Thyroid gland (tissue), 4 donors: ENCODE data around the gene NUMB. TPM values are rescaled to one million over a fixed set of nuclear protein-coding genes. Genes with fewer than 3 reads are reported as not detected.
A peak's percentile ranks its signal among the peaks of the same experiment; 100 is the strongest.

Experiments
- DNase-seq, 2 donors: peaks; one replicate each; pipeline ENCODE4 v3.0.0-alpha.2; 2019
- H3K27ac ChIP-seq, 3 donors: fragments of 200-600 bp; sonication (generic); 1 replicate in 2 of 3; 2 replicates in 1 of 3; pipeline ENCODE4 v1.5.1; 2016 to 2019; ENCODE audit warnings: mild to moderate bottlenecking in 1 of 3, moderate library complexity in 1 of 3
- H3K27me3 ChIP-seq: fragments of 200-600 bp; sonication (generic); one replicate; pipeline ENCODE4 v1.5.1; 2019
- H3K36me3 ChIP-seq, 2 donors: fragments of 200-600 bp; sonication (generic); one replicate each; pipeline ENCODE4 v1.5.1; 2016 to 2019
- H3K4me1 ChIP-seq, 2 donors: fragments of 200-600 bp; sonication (generic); one replicate each; pipeline ENCODE4 v1.5.1; 2017 to 2019
- H3K4me3 ChIP-seq, 3 donors: fragments of 200-600 bp; sonication (generic); replicated peaks in 1 of 3; 1 replicate in 2 of 3; 2 replicates in 1 of 3; pipeline ENCODE4 v1.5.1; 2016; ENCODE audit warnings: mild to moderate bottlenecking in 1 of 3
- H3K9me3 ChIP-seq: fragments of 200-600 bp; sonication (generic); one replicate; pipeline ENCODE4 v1.5.1; 2017
- POLR2A ChIP-seq, 2 donors: fragments of 450-650 bp; IDR thresholded peaks; one replicate each; pipeline ENCODE4 v1.6.1; 2017; ENCODE audit warnings: antibody characterized with exemption in 2 of 2, mild to moderate bottlenecking in 2 of 2, moderate library complexity in 1 of 2
- WGBS, 2 donors: methylation state at CpG; one replicate each; pipeline ENCODE4 v1.1.5; 2017; 5-methylcytosine and 5-hydroxymethylcytosine counted together
- intact Hi-C: fragments of 100-400 bp; cut with DNase I; formaldehyde crosslinking; loops from one replicate; pipeline ENCODE4 v1.15.1; 2023
- total RNA-seq, 4 donors: library from RNA; depleted of rRNA; stranded (reverse); fragments of >200 nt; gene quantifications; one replicate each; pipeline ENCODE4 v1.2.3, GENCODE V29; 2016
- TF ChIP-seq, protein P1 (sequence below), 6 experiments: fragments of 200-600 bp in 3 of 6; fragments of 450-650 bp in 3 of 6; sonication (generic) in 3 of 6; IDR thresholded peaks; one replicate each; pipeline ENCODE4 v1.5.1; 2016 to 2019; ENCODE audit warnings: antibody characterized with exemption in 6 of 6, mild to moderate bottlenecking in 2 of 6, inconsistent platforms in 1 of 6, moderate library complexity in 1 of 6

Gene NUMB
- total RNA-seq, 4 donors from 2014 or later, result 67.1 to 101 (median 86.7) TPM

GRCh38 chr14:73293782-73294781, 164.3 kb downstream of the NUMB start:
- H3K27me3 ChIP-seq, result no peaks in the 10 kb centered on the region
- no peak for DNase-seq
- 94 to 97% methylated on average over 12 of the region's 12 CpGs for WGBS, 2 donors
- TF ChIP-seq POLR2A (IDR thresholded peaks at IDR 0.05), result no peak
- TF ChIP-seq, protein P1, sequence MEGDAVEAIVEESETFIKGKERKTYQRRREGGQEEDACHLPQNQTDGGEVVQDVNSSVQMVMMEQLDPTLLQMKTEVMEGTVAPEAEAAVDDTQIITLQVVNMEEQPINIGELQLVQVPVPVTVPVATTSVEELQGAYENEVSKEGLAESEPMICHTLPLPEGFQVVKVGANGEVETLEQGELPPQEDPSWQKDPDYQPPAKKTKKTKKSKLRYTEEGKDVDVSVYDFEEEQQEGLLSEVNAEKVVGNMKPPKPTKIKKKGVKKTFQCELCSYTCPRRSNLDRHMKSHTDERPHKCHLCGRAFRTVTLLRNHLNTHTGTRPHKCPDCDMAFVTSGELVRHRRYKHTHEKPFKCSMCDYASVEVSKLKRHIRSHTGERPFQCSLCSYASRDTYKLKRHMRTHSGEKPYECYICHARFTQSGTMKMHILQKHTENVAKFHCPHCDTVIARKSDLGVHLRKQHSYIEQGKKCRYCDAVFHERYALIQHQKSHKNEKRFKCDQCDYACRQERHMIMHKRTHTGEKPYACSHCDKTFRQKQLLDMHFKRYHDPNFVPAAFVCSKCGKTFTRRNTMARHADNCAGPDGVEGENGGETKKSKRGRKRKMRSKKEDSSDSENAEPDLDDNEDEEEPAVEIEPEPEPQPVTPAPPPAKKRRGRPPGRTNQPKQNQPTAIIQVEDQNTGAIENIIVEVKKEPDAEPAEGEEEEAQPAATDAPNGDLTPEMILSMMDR (IDR thresholded peaks at IDR 0.05), result no peak
- no peak overlapping the region for H3K27ac ChIP-seq
- H3K9me3 ChIP-seq, result no peaks in the 10 kb centered on the region
- H3K36me3 ChIP-seq, result peaks cover 0 to 6% of the 10 kb centered on the region in 2 donors
- intact Hi-C loops, result no loop called here
- no peak overlapping the region for H3K4me3 ChIP-seq
- no peaks in the 10 kb centered on the region for H3K4me1 ChIP-seq

GRCh38 chr14:73290279-73290678, 168.1 kb downstream of the NUMB start:
- intact Hi-C loops, result no loop called here
- Histone ChIP-seq H3K4me1 (peaks cover 0 to 10% of the 10 kb centered on the region in 2 donors), H3K4me3 (no peak overlapping the region), H3K27me3 (no peaks in the 10 kb centered on the region), H3K27ac (no peak overlapping the region), H3K36me3 (peaks cover 2 to 17% of the 10 kb centered on the region in 2 donors), H3K9me3 (no peaks in the 10 kb centered on the region)
- 83 to 89% methylated on average over 4 of the region's 4 CpGs for WGBS, 2 donors
- TF ChIP-seq, protein P1 (IDR thresholded peaks at IDR 0.05), result no peak
- TF ChIP-seq POLR2A (IDR thresholded peaks at IDR 0.05), result no peak
- no peak for DNase-seq

DNA sequence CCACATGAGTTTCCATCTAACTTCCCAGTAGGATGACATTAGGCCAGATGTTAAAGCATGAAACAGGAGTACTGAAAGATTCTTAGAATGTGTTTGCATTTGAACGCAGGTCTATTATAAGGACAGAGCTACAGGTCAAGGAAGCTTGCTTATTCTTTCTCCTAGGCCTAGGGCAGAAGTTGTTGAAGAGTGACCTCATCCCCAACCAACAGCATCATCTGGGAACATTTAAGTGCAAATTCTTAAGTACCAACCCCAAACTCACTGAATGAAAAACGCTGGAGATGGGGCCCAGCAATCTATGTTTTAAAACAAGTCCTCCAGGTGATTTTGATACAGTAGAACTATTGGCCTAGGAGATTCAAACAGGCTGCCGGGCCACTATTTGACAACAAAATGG, 168.6 kb downstream of the NUMB start:
- peaks cover 7 to 22% of the 10 kb centered on the region in 2 donors for H3K36me3 ChIP-seq
- no peak overlapping the region for H3K4me3 ChIP-seq
- 68% methylated on average over 3 of the region's 3 CpGs for WGBS, 2 donors
- H3K27me3 ChIP-seq, result no peaks in the 10 kb centered on the region
- H3K4me1 ChIP-seq, result peaks cover 0 to 10% of the 10 kb centered on the region in 2 donors
- intact Hi-C loops, result no loop called here
- TF ChIP-seq, protein P1 (IDR thresholded peaks at IDR 0.05), result no peak
- TF ChIP-seq POLR2A (IDR thresholded peaks at IDR 0.05), result no peak
- no peak for DNase-seq
- H3K9me3 ChIP-seq, result no peaks in the 10 kb centered on the region
- no peak overlapping the region for H3K27ac ChIP-seq

- no peak for DNase-seq
- Histone ChIP-seq H3K4me3 (no peak overlapping the region), H3K27ac (peak overlapping the region in 1 of 3 donors; percentile 7), H3K27me3 (no peaks in the 10 kb centered on the region), H3K9me3 (no peaks in the 10 kb centered on the region), H3K36me3 (peaks cover 8 to 22% of the 10 kb centered on the region in 2 donors), H3K4me1 (peaks cover 0 to 10% of the 10 kb centered on the region in 2 donors)
- intact Hi-C loops, result no loop called here
- TF ChIP-seq, protein P1 (IDR thresholded peaks at IDR 0.05), result no peak
- no peak for TF ChIP-seq POLR2A (IDR thresholded peaks at IDR 0.05)
- 80 to 85% methylated on average over 3 of the region's 3 CpGs for WGBS, 2 donors
Measured at GRCh38 chr14:73289308-73289707, 169.0 kb downstream of the NUMB start.

DNA sequence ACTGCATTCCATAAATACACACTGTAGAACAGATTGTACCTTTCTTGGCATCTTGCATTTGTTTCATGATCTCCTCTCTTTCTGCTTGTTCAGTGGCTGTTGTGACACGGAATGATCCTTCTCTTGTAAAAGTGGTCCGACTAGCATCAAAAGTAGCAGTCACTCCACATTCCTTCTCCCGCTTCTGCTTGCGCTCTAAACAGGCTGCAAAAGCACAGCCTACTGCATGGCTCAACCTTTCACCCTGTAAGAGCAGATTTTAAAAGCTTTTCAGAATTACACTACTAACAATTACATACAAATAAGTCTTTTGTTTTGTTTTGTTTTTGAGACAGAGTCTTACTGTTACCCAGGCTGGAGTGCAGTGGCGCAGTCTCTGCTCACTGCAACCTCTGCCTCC, 171.3 kb downstream of the NUMB start:
- H3K27ac ChIP-seq, result peak overlapping the region in 1 of 3 donors; percentile 38
- TF ChIP-seq POLR2A (IDR thresholded peaks at IDR 0.05), result no peak
- TF ChIP-seq, protein P1 (IDR thresholded peaks at IDR 0.05), result no peak

More for the DNA sequence above, 171.3 kb downstream of the NUMB start:
- DNase-seq, result peak; percentile 48 to 51
- H3K9me3 ChIP-seq, result no peaks in the 10 kb centered on the region
- intact Hi-C loops, result no loop called here
- H3K36me3 ChIP-seq, result peaks cover 14 to 23% of the 10 kb centered on the region in 2 donors
- WGBS, 2 donors, result 64 to 71% methylated on average over 5 of the region's 5 CpGs
- no peaks in the 10 kb centered on the region for H3K27me3 ChIP-seq
- no peak overlapping the region for H3K4me3 ChIP-seq
- H3K4me1 ChIP-seq, result peaks cover 0 to 10% of the 10 kb centered on the region in 2 donors
